ENCODE measurements around the gene MRTFA.

DNA sequence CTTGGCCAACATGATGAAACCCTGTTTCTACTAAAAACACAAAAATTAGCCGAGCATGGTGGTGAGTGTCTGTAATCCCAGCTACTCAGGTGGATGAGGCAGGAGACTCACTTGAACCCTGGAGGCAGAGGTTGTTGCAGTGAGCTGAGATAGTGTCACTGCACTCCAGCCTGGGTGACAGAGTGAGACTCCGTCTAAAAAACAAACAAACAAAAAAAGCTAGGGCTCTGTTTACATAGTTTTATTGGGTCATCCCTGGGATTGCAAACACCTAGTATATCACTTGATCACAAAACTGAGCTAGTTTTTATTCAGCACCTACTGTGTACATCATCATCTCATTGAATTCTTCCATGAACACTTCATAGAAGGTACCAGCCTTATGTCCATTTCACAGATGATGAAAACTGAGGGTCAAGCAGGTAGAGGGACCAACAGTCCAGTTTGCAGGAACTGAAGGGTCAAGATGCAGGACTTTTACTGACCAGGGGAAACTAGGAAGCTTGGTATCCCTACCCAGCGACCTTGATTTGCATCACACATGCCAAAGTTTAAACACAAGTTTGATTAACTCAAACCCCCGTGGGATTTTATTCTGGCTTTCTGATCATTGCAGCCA lies 9.2 kb upstream of the MRTFA start:
- TF ChIP-seq, protein P1, sequence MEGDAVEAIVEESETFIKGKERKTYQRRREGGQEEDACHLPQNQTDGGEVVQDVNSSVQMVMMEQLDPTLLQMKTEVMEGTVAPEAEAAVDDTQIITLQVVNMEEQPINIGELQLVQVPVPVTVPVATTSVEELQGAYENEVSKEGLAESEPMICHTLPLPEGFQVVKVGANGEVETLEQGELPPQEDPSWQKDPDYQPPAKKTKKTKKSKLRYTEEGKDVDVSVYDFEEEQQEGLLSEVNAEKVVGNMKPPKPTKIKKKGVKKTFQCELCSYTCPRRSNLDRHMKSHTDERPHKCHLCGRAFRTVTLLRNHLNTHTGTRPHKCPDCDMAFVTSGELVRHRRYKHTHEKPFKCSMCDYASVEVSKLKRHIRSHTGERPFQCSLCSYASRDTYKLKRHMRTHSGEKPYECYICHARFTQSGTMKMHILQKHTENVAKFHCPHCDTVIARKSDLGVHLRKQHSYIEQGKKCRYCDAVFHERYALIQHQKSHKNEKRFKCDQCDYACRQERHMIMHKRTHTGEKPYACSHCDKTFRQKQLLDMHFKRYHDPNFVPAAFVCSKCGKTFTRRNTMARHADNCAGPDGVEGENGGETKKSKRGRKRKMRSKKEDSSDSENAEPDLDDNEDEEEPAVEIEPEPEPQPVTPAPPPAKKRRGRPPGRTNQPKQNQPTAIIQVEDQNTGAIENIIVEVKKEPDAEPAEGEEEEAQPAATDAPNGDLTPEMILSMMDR (conservative IDR thresholded peaks at IDR 0.05): no peak
- TF ChIP-seq EZH2 (IDR thresholded peaks at IDR 0.05; ENCODE audit: low read depth): no peak

Measured in PC-9 (cell line).